ENCODE results near the gene EHD3. TPM values are rescaled to one million over a fixed set of nuclear protein-coding genes. Genes with fewer than 3 reads are reported as not detected.

EHD3 gene
- total and polyA plus RNA-seq, 10 of the 15 experiments (the other 5 are each of a cell fraction or from before 2014, with no cell fraction given) = 1.1 to 10.9 (median 8.2) TPM

GRCh38 chr2:31207790-31208189, 26.2 kb upstream of the EHD3 start (continued):
- TF ChIP-seq MAX (IDR thresholded peaks at IDR 0.05; ENCODE audit: low read depth, low read length) = no peak
- no peak for TF ChIP-seq NBN (IDR thresholded peaks at IDR 0.05)
- no peak for TF ChIP-seq SMAD5 (IDR thresholded peaks at IDR 0.05; ENCODE audit: low read depth)
- TF ChIP-seq CTCF (IDR thresholded peaks at IDR 0.05 in 2 of 3, conservative IDR thresholded peaks at IDR 0.05 in 1 of 3; ENCODE audit: control insufficient read depth in 2 of 3, extremely low read depth in 1 of 3, insufficient read depth in 1 of 3, low read depth in 3 of 3, low read length in 3 of 3) = peak in 1 of 3 experiments; percentile 16; a peak in 2 of 6 replicates
- no peak for TF ChIP-seq CEBPZ (IDR thresholded peaks at IDR 0.05; ENCODE audit: low read depth, low read length)

- in situ Hi-C loops (cut with MboI) = no loop called here
- FAIRE-seq = no peak
- SMC1A ChIA-PET (ENCODE audit: uncharacterized antibody, unreplicated experiment) = interaction anchor here (1.0 to 3.2 kb wide), 9 partner anchors 9 to 126 kb away, joined by 3 to 13 read pairs (median 4); partner anchors contain the start of genes CAPN14 and EHD3
Measured at GRCh38 chr2:31208240-31208639, 25.7 kb upstream of the EHD3 start.

More at GRCh38 chr2:31208240-31208639, 25.7 kb upstream of the EHD3 start:
- H3K9me3 ChIP-seq (replicated peaks; ENCODE audit: control insufficient read depth, insufficient read depth, low read length) = no peaks in the 10 kb centered on the region
- 0% methylated on average over 1 of the region's 1 CpG for WGBS (ENCODE audit: insufficient coverage, insufficient replicate concordance, low lambda C conversion rate, missing lambda C conversion rate)
- ChIA-PET RAD21 (ENCODE audit: unreplicated experiment) (interaction anchor here (0.7 to 1.9 kb wide), 6 partner anchors 8 to 125 kb away, joined by 3 to 6 read pairs (median 4); partner anchors contain the start of gene EHD3), POLR2A (interaction anchor here (0.9 to 1.4 kb wide), 3 partner anchors 9 to 45 kb away, joined by 3 to 4 read pairs (median 3); partner anchors contain the start of gene CAPN14), CTCF (interaction anchor here (0.7 to 4.2 kb wide), 6 partner anchors 8 to 125 kb away, joined by 3 to 25 read pairs (median 4); partner anchors contain the start of gene CAPN14)
- no peaks in the 10 kb centered on the region for H3K36me3 ChIP-seq (ENCODE audit: control insufficient read depth in 2 of 2, insufficient read depth in 2 of 2, low read length in 1 of 2)
- no peaks in the 10 kb centered on the region for H3K79me2 ChIP-seq (ENCODE audit: control insufficient read depth, insufficient read depth, low read length)
- DNase-seq (ENCODE audit: low read depth, low spot score) (no peak), ATAC-seq (peak; percentile 28; the same call in 2 of the 3 replicates)
- H3K9ac ChIP-seq (ENCODE audit: control insufficient read depth, insufficient read depth, low read length) = no peak overlapping the region
- intact Hi-C loops (cut with micrococcal nuclease; ENCODE audit: unreplicated experiment) = no loop called here
- no peaks in the 10 kb centered on the region for H3K27me3 ChIP-seq (replicated peaks in 1 of 2; ENCODE audit: control insufficient read depth in 2 of 2, insufficient read depth in 2 of 2, low read length in 1 of 2)
- H3K27ac ChIP-seq (ENCODE audit: control insufficient read depth, insufficient read depth) = no peak overlapping the region
- H3K4me1 ChIP-seq (ENCODE audit: control insufficient read depth, insufficient read depth, low read length) = peaks cover 4% of the 10 kb centered on the region; the same call in 1 of the 2 replicates
- no peak overlapping the region for H3K4me3 ChIP-seq
- H4K20me1 ChIP-seq (ENCODE audit: control insufficient read depth, insufficient read depth) = no peaks in the 10 kb centered on the region
- TF ChIP-seq IKZF1 (conservative IDR thresholded peaks at IDR 0.05) (0 out of 2 replicates have a peak, but pooled peaks have one; percentile 0), SUPT20H (IDR thresholded peaks at IDR 0.05; ENCODE audit: borderline replicate concordance, control insufficient read depth, low read depth, low read length) (no peak)
- no TSS peak for BruUV-seq (replicated peaks)
- peak overlapping the region; percentile 9; the same call in 1 of the 2 replicates for H2AFZ ChIP-seq (ENCODE audit: control insufficient read depth, low read depth, low read length)
- no peak overlapping the region for H3K4me2 ChIP-seq (ENCODE audit: control insufficient read depth, insufficient read depth)
